ENCODE data around the gene WDFY4. TPM values are rescaled to one million over a fixed set of nuclear protein-coding genes. Genes with fewer than 3 reads are reported as not detected.

WDFY4 gene
- total and polyA plus RNA-seq, 2 donors (not counting 3 experiments of a cell fraction or from before 2014, with no cell fraction given): 10.1 to 10.2 TPM

GRCh38 chr10:49012603-49013002, 327.9 kb downstream of the WDFY4 start:
- no peaks in the 10 kb centered on the region for H3K4me1 ChIP-seq (ENCODE audit: control insufficient read depth, extremely low read depth, insufficient read depth, low read length)
- FAIRE-seq (no peak), DNase-seq (ENCODE audit: low read depth, low spot score) (no peak)
- no peaks in the 10 kb centered on the region for H3K27me3 ChIP-seq (ENCODE audit: control insufficient read depth in 2 of 2, insufficient read depth in 2 of 2, low read length in 2 of 2)
- no peak overlapping the region for H3K4me3 ChIP-seq (replicated peaks in 1 of 3; ENCODE audit: insufficient read depth in 1 of 3, low read depth in 1 of 3, low read length in 3 of 3)
- intact Hi-C loops (cut with micrococcal nuclease): no loop called here
- no peaks in the 10 kb centered on the region for H4K20me1 ChIP-seq (replicated peaks; ENCODE audit: control insufficient read depth, extremely low read depth, insufficient read depth, low read length)
- no peaks in the 10 kb centered on the region for H3K9me1 ChIP-seq (replicated peaks; ENCODE audit: control insufficient read depth, extremely low read depth, insufficient read depth, low read length)
- BruUV-seq (replicated peaks): no TSS peak
- no peak overlapping the region for H3K4me2 ChIP-seq (ENCODE audit: insufficient read depth, low read length)
- dilution Hi-C loops (cut with MboI; ENCODE audit: extremely low pct_ligation_motif_present, low sequenced_read_pairs): no loop called here
- no peak overlapping the region for H3K9ac ChIP-seq (replicated peaks; ENCODE audit: extremely low read depth, insufficient read depth, low read length)
- CTCF ChIA-PET: no interaction called here
- H3K27ac ChIP-seq (ENCODE audit: insufficient read depth, low read depth, low read length): no peak overlapping the region
- H3K36me3 ChIP-seq (ENCODE audit: control insufficient read depth in 2 of 2, extremely low read depth in 1 of 2, insufficient read depth in 2 of 2, low read length in 2 of 2): no peaks in the 10 kb centered on the region
- no peaks in the 10 kb centered on the region for H3K79me2 ChIP-seq (ENCODE audit: control insufficient read depth, insufficient read depth, low read length)
- no peaks in the 10 kb centered on the region for H3K9me3 ChIP-seq (replicated peaks; ENCODE audit: control insufficient read depth, insufficient read depth, low read length)
- POLR2A ChIA-PET: no interaction called here
- no peak overlapping the region for H2AFZ ChIP-seq (ENCODE audit: low read depth, low read length)
- TF ChIP-seq MYC (IDR thresholded peaks at IDR 0.05; ENCODE audit: low read depth, low read length): no peak
- no peak for TF ChIP-seq POLR2A (IDR thresholded peaks at IDR 0.05; ENCODE audit: low read depth, low read length)
- no peak for TF ChIP-seq GATA2 (IDR thresholded peaks at IDR 0.05; ENCODE audit: insufficient read depth, insufficient read length, low read depth, low read length)
- TF ChIP-seq, protein P1, sequence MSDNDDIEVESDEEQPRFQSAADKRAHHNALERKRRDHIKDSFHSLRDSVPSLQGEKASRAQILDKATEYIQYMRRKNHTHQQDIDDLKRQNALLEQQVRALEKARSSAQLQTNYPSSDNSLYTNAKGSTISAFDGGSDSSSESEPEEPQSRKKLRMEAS (IDR thresholded peaks at IDR 0.05; ENCODE audit: insufficient read depth, insufficient read length): no peak
- TF ChIP-seq POLR2AphosphoS5 (IDR thresholded peaks at IDR 0.05; ENCODE audit: insufficient read depth, low read depth, low read length): no peak
- no peak for TF ChIP-seq FOS (IDR thresholded peaks at IDR 0.05; ENCODE audit: borderline replicate concordance, insufficient read depth, low read length)
- TF ChIP-seq CTCF (IDR thresholded peaks at IDR 0.05; ENCODE audit: extremely low read depth in 1 of 2, insufficient read depth in 1 of 2, low read depth in 1 of 2, low read length in 2 of 2): no peak
- no peak for TF ChIP-seq JUN (IDR thresholded peaks at IDR 0.05; ENCODE audit: borderline replicate concordance, insufficient read depth, insufficient read length, low read depth)
- TF ChIP-seq EZH2 (IDR thresholded peaks at IDR 0.05; ENCODE audit: borderline replicate concordance, low read depth, low read length, severe bottlenecking): no peak
